Fibroblast of skin of left biceps (primary cell): ENCODE measurements around the gene VDAC2.

ENCODE experiments used
- DNase-seq, 2 experiments: peaks; one replicate each; pipeline ENCODE4 v3.0.0-alpha.2; 2013; ENCODE audit warnings: low read depth in 2 of 2

Gene VDAC2

GRCh38 chr10:75230600-75231038 is 20.0 kb downstream of the VDAC2 start:
- DNase-seq, result peak; percentile 43 to 49

GRCh38 chr10:75231672-75232581 is 21.3 kb downstream of the VDAC2 start:
- no peak for DNase-seq

GRCh38 chr10:75233444-75234016 is 22.9 kb downstream of the VDAC2 start:
- DNase-seq, result no peak

- peak; percentile 33 to 45 for DNase-seq
These were observed 23.6 kb downstream of the VDAC2 start for GRCh38 chr10:75234017-75234682.

GRCh38 chr10:75234683-75235374 is 24.2 kb downstream of the VDAC2 start:
- DNase-seq, result no peak

GRCh38 chr10:75235375-75236177 is 25.0 kb downstream of the VDAC2 start, which contains the start of gene COMTD1:
Gene COMTD1 (minus strand): TSS chr10:75235957. CDS start chr10:75235928, 29 bp downstream.
- peak; percentile 31 to 51 for DNase-seq

- DNase-seq, result no peak
These were observed 25.7 kb downstream of the VDAC2 start for GRCh38 chr10:75236178-75236825.

- DNase-seq, result no peak
These were observed 27.8 kb downstream of the VDAC2 start for GRCh38 chr10:75238182-75239095.

GRCh38 chr10:75239096-75239790 is 28.6 kb downstream of the VDAC2 start:
- no peak for DNase-seq

- DNase-seq, result no peak
These were observed 29.9 kb downstream of the VDAC2 start for GRCh38 chr10:75240329-75241076.

GRCh38 chr10:75243426-75243825 is 32.8 kb downstream of the VDAC2 start:
- DNase-seq, result no peak

- DNase-seq, result no peak
These were observed 34.1 kb downstream of the VDAC2 start for GRCh38 chr10:75244487-75245353.

- DNase-seq, result no peak
These were observed 35.0 kb downstream of the VDAC2 start for GRCh38 chr10:75245354-75246250.

GRCh38 chr10:75246506-75246905 is 35.9 kb downstream of the VDAC2 start:
- DNase-seq, result no peak

GRCh38 chr10:75247797-75248196 is 37.2 kb downstream of the VDAC2 start:
- no peak for DNase-seq

GRCh38 chr10:75250934-75251333 is 40.3 kb downstream of the VDAC2 start:
- no peak for DNase-seq
